Osteoblast (primary cell): ENCODE results near the gene DMWD. TPM values are rescaled to one million over a fixed set of nuclear protein-coding genes. Genes with fewer than 3 reads are reported as not detected.

Source experiments
- DNase-seq: peaks from one replicate; pipeline ENCODE4 v3.0.0; 2011; ENCODE audit warnings: low spot score, mixed read lengths; ENCODE audit not compliant: insufficient read length; ENCODE audit errors: missing footprints
- H2AFZ ChIP-seq: 2 replicates; pipeline ENCODE4 v1.6.0; 2011; ENCODE audit warnings: mild to moderate bottlenecking, low read length
- H3K27ac ChIP-seq: 2 replicates; pipeline ENCODE4 v1.5.1; 2011; ENCODE audit warnings: mild to moderate bottlenecking, low read depth, low read length, moderate library complexity
- H3K27me3 ChIP-seq: 2 replicates; pipeline ENCODE4 v1.6.0; 2012; ENCODE audit warnings: mild to moderate bottlenecking, control low read depth, inconsistent platforms, low read length, moderate library complexity; ENCODE audit not compliant: insufficient read depth
- H3K36me3 ChIP-seq: 2 replicates; pipeline ENCODE4 v1.5.1; 2011; ENCODE audit warnings: mild to moderate bottlenecking, low read length, control low read depth, moderate library complexity; ENCODE audit not compliant: insufficient read depth
- H3K4me1 ChIP-seq: 2 replicates; pipeline ENCODE4 v1.5.1; 2011; ENCODE audit warnings: mild to moderate bottlenecking, low read length, control low read depth, moderate library complexity; ENCODE audit not compliant: insufficient read depth
- H3K4me2 ChIP-seq: 2 replicates; pipeline ENCODE4 v1.6.0; 2011; ENCODE audit warnings: mild to moderate bottlenecking, low read length; ENCODE audit not compliant: insufficient read depth
- H3K4me3 ChIP-seq: fragments of 200-600 bp; sonication (generic); 3 replicates; pipeline ENCODE4 v1.5.1; 2012; ENCODE audit warnings: mild to moderate bottlenecking, low read length, inconsistent platforms; ENCODE audit not compliant: insufficient read depth
- H3K79me2 ChIP-seq: 2 replicates; pipeline ENCODE4 v1.6.0; 2012; ENCODE audit warnings: mild to moderate bottlenecking, low read length, control low read depth, inconsistent platforms; ENCODE audit not compliant: insufficient read depth
- H3K9me3 ChIP-seq: 2 replicates; pipeline ENCODE4 v1.5.1; 2011; ENCODE audit warnings: low read depth, low read length, control low read depth
- H4K20me1 ChIP-seq: 2 replicates; pipeline ENCODE4 v1.6.0; 2012; ENCODE audit warnings: mild to moderate bottlenecking, low read length, control low read depth; ENCODE audit not compliant: insufficient read depth
- CTCF ChIP-seq: IDR thresholded peaks from 2 replicates; pipeline ENCODE4 v1.5.1; 2011; ENCODE audit warnings: mild to moderate bottlenecking, low read depth, low read length, moderate library complexity; ENCODE audit errors: extremely low read depth
- total RNA-seq: library from RNA; depleted of rRNA; stranded (reverse); fragments of >200 nt; gene quantifications from 2 replicates; pipeline ENCODE4 v1.2.3, GENCODE V29; 2012

DMWD gene
- total RNA-seq, 1 donor = 48.5 TPM

- Histone ChIP-seq H4K20me1 (peaks cover 11% of the 10 kb centered on the region), H3K4me1 (peaks cover 23% of the 10 kb centered on the region), H3K9me3 (no peaks in the 10 kb centered on the region), H3K27me3 (no peaks in the 10 kb centered on the region), H3K79me2 (peaks cover 8% of the 10 kb centered on the region), H2AFZ (peak overlapping the region; percentile 75), H3K4me2 (peak overlapping the region; percentile 96), H3K4me3 (peak overlapping the region; percentile 76), H3K27ac (peak overlapping the region; percentile 79), H3K36me3 (peaks cover 13% of the 10 kb centered on the region)
- TF ChIP-seq CTCF = no peak
- peak; percentile 99 for DNase-seq
Measured at GRCh38 chr19:45767410-45767880, 25.2 kb downstream of the DMWD start.

GRCh38 chr19:45766869-45767346, 25.7 kb downstream of the DMWD start:
- Histone ChIP-seq H3K4me3 (peak overlapping the region; percentile 76), H3K27ac (peak overlapping the region; percentile 79), H4K20me1 (peaks cover 9% of the 10 kb centered on the region), H3K36me3 (peaks cover 8% of the 10 kb centered on the region), H3K79me2 (peaks cover 8% of the 10 kb centered on the region), H3K9me3 (no peaks in the 10 kb centered on the region), H3K4me1 (peaks cover 23% of the 10 kb centered on the region), H3K27me3 (no peaks in the 10 kb centered on the region), H2AFZ (peak overlapping the region; percentile 75), H3K4me2 (peak overlapping the region; percentile 96)
- TF ChIP-seq CTCF = no peak
- DNase-seq = peak; percentile 94

GRCh38 chr19:45766296-45766868, 26.3 kb downstream of the DMWD start:
- DNase-seq = no peak
- H3K27ac ChIP-seq = peak overlapping the region; percentile 79

More at GRCh38 chr19:45766296-45766868, 26.3 kb downstream of the DMWD start:
- H3K79me2 ChIP-seq = peaks cover 8% of the 10 kb centered on the region
- H4K20me1 ChIP-seq = peaks cover 6% of the 10 kb centered on the region
- H3K4me3 ChIP-seq = peak overlapping the region; percentile 76
- H3K36me3 ChIP-seq = peaks cover 3% of the 10 kb centered on the region
- H3K4me2 ChIP-seq = peak overlapping the region; percentile 96
- no peak overlapping the region for H2AFZ ChIP-seq
- H3K27me3 ChIP-seq = no peaks in the 10 kb centered on the region
- H3K9me3 ChIP-seq = no peaks in the 10 kb centered on the region
- TF ChIP-seq CTCF = no peak
- peaks cover 23% of the 10 kb centered on the region for H3K4me1 ChIP-seq
